HepG2 (cell line): Measurements from ENCODE around the gene FTCD. TPM values are rescaled to one million over a fixed set of nuclear protein-coding genes. Genes with fewer than 3 reads are reported as not detected.

Source experiments
- ATAC-seq: fragments of 200-7000 bp; cut with Tn5 transposase; 3 replicates; pipeline ENCODE4 v1.9.1; 2020; ENCODE audit warnings: mild to moderate bottlenecking, moderate library complexity
- BruUV-seq: library from RNA; stranded (reverse); fragments of 400-500 nt; replicated peaks from 2 replicates; lab custom pipeline; 2021; lab: Mats Ljungman, UMichigan
- CTCF ChIA-PET: fragments of 300-600 bp; formaldehyde crosslinking; extraction: SDS; loops from one replicate; lab custom pipeline; 2021; ENCODE audit warnings: low total read pairs, inconsistent platforms, low intra/inter-chr PET ratio; lab: Yijun Ruan, JAX
- POLR2A ChIA-PET: fragments of 350-600 bp; sonication (Branson Sonifier 250); formaldehyde crosslinking; loops from one replicate; lab custom pipeline; 2020; ENCODE audit warnings: antibody characterized with exemption, inconsistent platforms; lab: Yijun Ruan, JAX
- DNase-seq: peaks from one replicate; pipeline ENCODE4 v3.0.0-alpha.2; 2015; ENCODE audit warnings: low spot score
- FAIRE-seq: peaks from 3 replicates; lab custom pipeline; 2011; peaks lifted over from hg19 to GRCh38; lab: Jason Lieb, UNC
- H2AFZ ChIP-seq: one replicate; pipeline ENCODE4 v1.6.1; 2011; ENCODE audit warnings: low read length, inconsistent platforms
- H3K27ac ChIP-seq: fragments of 300-600 bp; 3 replicates; pipeline ENCODE4 v1.8.0; 2011; ENCODE audit warnings: mixed run types, mild to moderate bottlenecking, mixed read lengths, low read length, inconsistent platforms; ENCODE audit not compliant: insufficient read depth; ENCODE audit errors: extremely low read length
- H3K27me3 ChIP-seq, 2 experiments: fragments of 200-600 bp in 1 of 2; 2 replicates in 1 of 2; 3 replicates in 1 of 2; pipeline versions ENCODE4 v1.6.0 to v1.8.0; 2011; ENCODE audit warnings: low read length in 2 of 2, mild to moderate bottlenecking in 2 of 2, moderate library complexity in 2 of 2, inconsistent platforms in 1 of 2; ENCODE audit not compliant: insufficient read depth in 2 of 2, control insufficient read depth in 1 of 2
- H3K36me3 ChIP-seq, 2 experiments: fragments of 200-600 bp in 1 of 2; replicated peaks in 1 of 2; 2 replicates in 1 of 2; 3 replicates in 1 of 2; pipeline versions ENCODE4 v1.5.1 to v1.8.0; 2011; ENCODE audit warnings: low read length in 2 of 2, inconsistent platforms in 1 of 2; ENCODE audit not compliant: insufficient read depth in 2 of 2, control insufficient read depth in 1 of 2
- H3K4me1 ChIP-seq: 2 replicates; pipeline ENCODE4 v1.5.1; 2012; ENCODE audit warnings: low read length, inconsistent platforms; ENCODE audit not compliant: insufficient read depth
- H3K4me2 ChIP-seq: 2 replicates; pipeline ENCODE4 v1.6.0; 2011; ENCODE audit warnings: low read depth, low read length, inconsistent platforms
- H3K4me3 ChIP-seq, 3 experiments: fragments of 200-600 bp in 1 of 3; sonication (generic), shearing (Covaris generic) in 1 of 3; replicated peaks in 1 of 3; 2 replicates each; pipeline ENCODE4 v1.5.1; 2011 to 2016; ENCODE audit warnings: low read length in 3 of 3, inconsistent platforms in 2 of 3, low read depth in 2 of 3, mild to moderate bottlenecking in 2 of 3, control low read depth in 1 of 3, mixed read lengths in 1 of 3; ENCODE audit not compliant: insufficient read depth in 1 of 3
- H3K79me2 ChIP-seq: one replicate; pipeline ENCODE4 v1.6.1; 2011; ENCODE audit warnings: low read length, inconsistent platforms; ENCODE audit not compliant: insufficient read depth
- H3K9ac ChIP-seq: 2 replicates; pipeline ENCODE4 v1.6.0; 2011; ENCODE audit warnings: mild to moderate bottlenecking, low read depth, low read length, inconsistent platforms; ENCODE audit not compliant: insufficient read depth
- H3K9me3 ChIP-seq: 2 replicates; pipeline ENCODE4 v1.5.1; 2012; ENCODE audit warnings: mild to moderate bottlenecking, low read length
- H4K20me1 ChIP-seq: 2 replicates; pipeline ENCODE4 v1.6.0; 2011; ENCODE audit warnings: inconsistent platforms, mild to moderate bottlenecking, low read length, moderate library complexity; ENCODE audit not compliant: insufficient read depth
- CREB1 ChIP-seq, 2 experiments: fragments of 450-650 bp in 1 of 2; IDR thresholded peaks; 2 replicates each; pipeline ENCODE4 v1.6.1; 2016 to 2017; ENCODE audit warnings: control low read depth in 1 of 2, mild to moderate bottlenecking in 1 of 2, missing compliant biosample characterization in 1 of 2, missing genetic modification characterization in 1 of 2
- HMG20B ChIP-seq: conservative IDR thresholded peaks from 2 replicates; pipeline ENCODE4 v1.6.1; 2016; ENCODE audit warnings: missing genetic modification reagents, missing compliant biosample characterization
- IRX3 ChIP-seq: sonication (generic); formaldehyde crosslinking; IDR thresholded peaks from 2 replicates; pipeline ENCODE4 v1.8.1; 2023; ENCODE audit warnings: mild to moderate bottlenecking, low read depth, missing genetic modification reagents, borderline replicate concordance
- NFATC3 ChIP-seq: sonication (generic); formaldehyde crosslinking; IDR thresholded peaks from 2 replicates; pipeline ENCODE4 v1.5.1; 2020; ENCODE audit warnings: mild to moderate bottlenecking, missing genetic modification reagents
- PAF1 ChIP-seq: IDR thresholded peaks from 2 replicates; pipeline ENCODE4 v1.6.1; 2016; ENCODE audit warnings: missing genetic modification reagents, missing compliant biosample characterization
- SAP130 ChIP-seq: IDR thresholded peaks from 2 replicates; pipeline ENCODE4 v1.6.1; 2016; ENCODE audit warnings: low read depth
- ZFP62 ChIP-seq: sonication (generic); formaldehyde crosslinking; IDR thresholded peaks from 2 replicates; pipeline ENCODE4 v1.4.0; 2020; ENCODE audit warnings: missing genetic modification reagents
- ZFYVE20 ChIP-seq: sonication (generic); formaldehyde crosslinking; IDR thresholded peaks from 2 replicates; pipeline ENCODE4 v1.8.0; 2023; ENCODE audit warnings: low read depth, mild to moderate bottlenecking, moderate library complexity, missing genetic modification reagents, borderline replicate concordance
- WGBS: methylation state at CpG from one replicate; pipeline ENCODE4 v1.1.6; 2017; ENCODE audit warnings: low lambda C conversion rate; 5-methylcytosine and 5-hydroxymethylcytosine counted together
- in situ Hi-C: cut with HindIII; loops from 2 replicates; pipeline ENCODE4 v1.10.0; 2017; ENCODE audit warnings: low pct_unique_long_range_greater_than_20kb; ENCODE audit not compliant: extremely low pct_ligation_motif_present
- intact Hi-C: fragments of 100-400 bp; cut with micrococcal nuclease; formaldehyde crosslinking; loops from one replicate; pipeline ENCODE4 v1.10.0; 2022; ENCODE audit not compliant: unreplicated experiment
- polyA plus RNA-seq, 8 experiments: library from polyadenylated mRNA; depleted of rRNA in 3 of 8; stranded (reverse) in 7 of 8; unstranded in 1 of 8; fragments of >200 nt; fragmentation: Illumina TruSeq in 4 of 8; extraction: Trizol in 4 of 8; gene quantifications; 2 replicates each; pipeline versions ENCODE4 v1.2.1 to v1.2.3, GENCODE V29; 2011 to 2016; ENCODE audit warnings: low read depth in 4 of 8, missing spikeins in 1 of 8, mixed read lengths in 1 of 8; ENCODE audit not compliant: insufficient read depth in 1 of 8
- total RNA-seq, 5 experiments: library from RNA; depleted of rRNA; stranded (reverse); fragments of >200 nt; fragmentation: Illumina TruSeq; extraction: Trizol; gene quantifications; 2 replicates each; pipeline ENCODE4 v1.2.3, GENCODE V29; 2016; ENCODE audit warnings: low read depth in 1 of 5
- TF ChIP-seq, protein P1 (sequence below): sonication (generic); formaldehyde crosslinking; IDR thresholded peaks from 2 replicates; pipeline ENCODE4 v1.4.0; 2020; ENCODE audit warnings: mild to moderate bottlenecking, missing genetic modification reagents

FTCD gene
- total and polyA plus RNA-seq, 2 of the 13 experiments (the other 11 are each of a cell fraction or from before 2014, with no cell fraction given), result 75.7 to 105 TPM

DNA sequence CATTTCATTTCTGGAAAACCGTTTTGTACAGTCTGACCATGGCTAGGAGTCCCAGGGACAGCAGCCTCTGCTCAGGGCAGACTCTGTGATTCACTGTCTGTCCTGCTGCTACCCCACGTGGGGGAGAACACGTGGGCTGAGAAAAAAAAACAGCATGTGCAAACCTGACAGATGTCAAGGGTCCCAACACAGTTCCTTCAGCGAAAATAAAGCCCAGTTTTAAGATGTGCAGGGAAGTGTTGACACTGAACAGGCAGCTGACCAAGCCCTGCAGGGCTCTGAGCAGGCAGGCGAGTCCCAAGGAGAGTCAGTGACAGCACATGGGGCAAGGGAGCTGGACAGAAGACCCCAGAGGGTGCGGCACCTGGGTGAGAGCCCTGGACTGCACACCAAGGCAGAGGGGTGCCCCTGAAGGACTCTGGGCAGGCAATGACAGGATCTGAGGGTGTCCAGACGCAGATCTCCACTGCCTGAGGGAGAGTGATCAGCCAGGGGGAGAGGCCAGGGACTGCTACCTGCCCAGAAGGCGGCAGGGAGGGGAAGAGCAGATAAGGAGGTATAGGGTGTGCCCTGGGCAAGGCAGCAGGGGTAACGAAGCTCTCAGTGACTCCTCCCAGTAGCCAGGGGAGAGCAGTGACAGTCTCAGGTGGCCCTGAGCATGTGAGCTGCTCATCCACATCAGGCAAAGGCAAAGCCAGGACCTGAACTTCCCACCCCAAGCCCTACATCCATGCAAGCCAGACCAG is 34.0 kb upstream of the FTCD start:
- WGBS, result 95% methylated on average over 8 of the region's 9 CpGs
- Histone ChIP-seq H3K9ac (no peak overlapping the region), H3K79me2 (no peaks in the 10 kb centered on the region), H3K27me3 (no peaks in the 10 kb centered on the region), H3K4me1 (peaks cover 31% of the 10 kb centered on the region), H4K20me1 (no peaks in the 10 kb centered on the region), H3K9me3 (no peaks in the 10 kb centered on the region)
- POLR2A ChIA-PET, result no interaction called here
- no TSS peak for BruUV-seq
- in situ Hi-C loops, result no loop called here
- CTCF ChIA-PET, result no interaction called here
- no peak for TF ChIP-seq NFATC3
- TF ChIP-seq IRX3, result no peak
- TF ChIP-seq PAF1 (CRISPR knock-in tag), result no peak
- 0 out of 2 replicates have a peak, but pooled peaks have one; percentile 43 for TF ChIP-seq ZFYVE20 (CRISPR knock-in tag)
- TF ChIP-seq, all 625 proteins: peak for 1
- Histone ChIP-seq H3K27ac (no peak overlapping the region), H3K4me2 (no peak overlapping the region), H3K4me3 (no peak overlapping the region), H2AFZ (no peak overlapping the region), H3K36me3 (peaks cover 7 to 41% of the 10 kb centered on the region in 2 experiments)
- intact Hi-C loops, result no loop called here
- DNase-seq (no peak), ATAC-seq (no peak; the same call in 1 of the 3 replicates), FAIRE-seq (no peak)

DNA sequence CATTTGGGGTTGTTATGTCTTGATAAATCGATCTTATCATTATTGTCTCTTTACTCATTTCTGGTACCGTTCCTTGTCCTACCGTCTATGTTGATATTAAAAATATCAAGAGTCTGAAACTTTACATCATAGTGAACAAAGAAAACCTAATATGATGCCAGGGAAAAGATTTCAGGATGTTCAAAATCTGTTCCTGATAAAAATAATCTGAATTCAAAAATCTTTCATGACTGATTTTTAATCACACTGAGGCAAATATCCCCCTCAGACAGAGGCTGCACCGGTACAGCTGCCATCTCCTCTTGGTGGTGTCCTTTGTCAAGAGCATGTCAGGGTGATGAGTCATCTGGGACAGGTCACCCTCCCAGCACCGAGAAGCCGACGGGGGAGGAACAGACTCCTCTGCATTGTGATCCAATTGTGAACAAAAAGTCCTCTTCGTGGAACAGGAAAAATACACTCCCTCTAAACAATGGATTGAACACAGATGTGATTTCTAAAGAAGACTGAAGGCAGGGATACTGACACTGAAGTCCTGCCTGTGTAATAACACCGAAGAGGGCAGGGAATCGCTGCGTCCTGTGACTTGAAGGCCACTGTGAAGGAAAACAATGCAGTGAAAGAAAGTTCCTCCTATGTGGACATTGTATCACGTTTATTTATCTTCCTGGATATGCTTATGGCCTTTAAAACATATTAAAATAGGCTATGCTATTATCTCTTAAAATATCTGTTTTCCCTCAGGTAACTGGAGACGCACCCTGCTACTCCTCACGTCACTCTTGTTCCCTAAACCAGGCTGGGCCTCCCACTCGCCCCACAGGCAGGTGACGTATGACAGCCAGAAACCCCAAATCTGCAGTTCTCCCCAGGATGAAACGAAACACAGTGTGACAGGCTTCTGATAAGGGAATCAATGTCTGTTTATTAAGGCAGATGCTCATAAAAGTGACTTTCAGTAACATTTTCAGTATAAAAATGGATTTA is 33.1 kb upstream of the FTCD start:
- ATAC-seq, result peak; percentile 14; the same call in 1 of the 3 replicates
- POLR2A ChIA-PET, result no interaction called here
- 0 out of 2 replicates have a peak, but pooled peaks have one; percentile 36 for TF ChIP-seq SAP130 (CRISPR knock-in tag)
- TF ChIP-seq ZFP62 (CRISPR knock-in tag), result no peak
- 0 out of 2 replicates have a peak, but pooled peaks have one; percentile 3 for TF ChIP-seq CREB1 (IDR thresholded peaks at IDR 0.05)
- no peak for TF ChIP-seq CREB1 (CRISPR knock-in tag; IDR thresholded peaks at IDR 0.05)
- TF ChIP-seq, protein P1, sequence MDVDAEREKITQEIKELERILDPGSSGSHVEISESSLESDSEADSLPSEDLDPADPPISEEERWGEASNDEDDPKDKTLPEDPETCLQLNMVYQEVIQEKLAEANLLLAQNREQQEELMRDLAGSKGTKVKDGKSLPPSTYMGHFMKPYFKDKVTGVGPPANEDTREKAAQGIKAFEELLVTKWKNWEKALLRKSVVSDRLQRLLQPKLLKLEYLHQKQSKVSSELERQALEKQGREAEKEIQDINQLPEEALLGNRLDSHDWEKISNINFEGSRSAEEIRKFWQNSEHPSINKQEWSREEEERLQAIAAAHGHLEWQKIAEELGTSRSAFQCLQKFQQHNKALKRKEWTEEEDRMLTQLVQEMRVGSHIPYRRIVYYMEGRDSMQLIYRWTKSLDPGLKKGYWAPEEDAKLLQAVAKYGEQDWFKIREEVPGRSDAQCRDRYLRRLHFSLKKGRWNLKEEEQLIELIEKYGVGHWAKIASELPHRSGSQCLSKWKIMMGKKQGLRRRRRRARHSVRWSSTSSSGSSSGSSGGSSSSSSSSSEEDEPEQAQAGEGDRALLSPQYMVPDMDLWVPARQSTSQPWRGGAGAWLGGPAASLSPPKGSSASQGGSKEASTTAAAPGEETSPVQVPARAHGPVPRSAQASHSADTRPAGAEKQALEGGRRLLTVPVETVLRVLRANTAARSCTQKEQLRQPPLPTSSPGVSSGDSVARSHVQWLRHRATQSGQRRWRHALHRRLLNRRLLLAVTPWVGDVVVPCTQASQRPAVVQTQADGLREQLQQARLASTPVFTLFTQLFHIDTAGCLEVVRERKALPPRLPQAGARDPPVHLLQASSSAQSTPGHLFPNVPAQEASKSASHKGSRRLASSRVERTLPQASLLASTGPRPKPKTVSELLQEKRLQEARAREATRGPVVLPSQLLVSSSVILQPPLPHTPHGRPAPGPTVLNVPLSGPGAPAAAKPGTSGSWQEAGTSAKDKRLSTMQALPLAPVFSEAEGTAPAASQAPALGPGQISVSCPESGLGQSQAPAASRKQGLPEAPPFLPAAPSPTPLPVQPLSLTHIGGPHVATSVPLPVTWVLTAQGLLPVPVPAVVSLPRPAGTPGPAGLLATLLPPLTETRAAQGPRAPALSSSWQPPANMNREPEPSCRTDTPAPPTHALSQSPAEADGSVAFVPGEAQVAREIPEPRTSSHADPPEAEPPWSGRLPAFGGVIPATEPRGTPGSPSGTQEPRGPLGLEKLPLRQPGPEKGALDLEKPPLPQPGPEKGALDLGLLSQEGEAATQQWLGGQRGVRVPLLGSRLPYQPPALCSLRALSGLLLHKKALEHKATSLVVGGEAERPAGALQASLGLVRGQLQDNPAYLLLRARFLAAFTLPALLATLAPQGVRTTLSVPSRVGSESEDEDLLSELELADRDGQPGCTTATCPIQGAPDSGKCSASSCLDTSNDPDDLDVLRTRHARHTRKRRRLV, result no peak
- no peak for TF ChIP-seq HMG20B (CRISPR knock-in tag)

More for the DNA sequence above, 33.1 kb upstream of the FTCD start:
- H3K27ac ChIP-seq, result no peak overlapping the region
- peaks cover 32% of the 10 kb centered on the region for H3K4me1 ChIP-seq
- 65% methylated on average over 17 of the region's 17 CpGs for WGBS
- H3K4me3 ChIP-seq, result no peak overlapping the region
- no peak overlapping the region for H3K9ac ChIP-seq
- H3K36me3 ChIP-seq, result peaks cover 2 to 32% of the 10 kb centered on the region in 2 experiments
- DNase-seq (peak; percentile 55), FAIRE-seq (peak; percentile 47)
- H3K4me2 ChIP-seq, result no peak overlapping the region
- H2AFZ ChIP-seq, result no peak overlapping the region
- no peaks in the 10 kb centered on the region for H3K79me2 ChIP-seq
- H3K9me3 ChIP-seq, result no peaks in the 10 kb centered on the region
- BruUV-seq, result no TSS peak
- in situ Hi-C loops (no loop called here), intact Hi-C loops (no loop called here)
- CTCF ChIA-PET, result no interaction called here
- no peaks in the 10 kb centered on the region for H4K20me1 ChIP-seq
- no peaks in the 10 kb centered on the region for H3K27me3 ChIP-seq
